GM18861 (cell line): ENCODE measurements around the gene PFN1.

ENCODE experiments used
- ATAC-seq: cut with Tn5 transposase; IDR thresholded peaks from one replicate; pipeline ENCODE4 v1.9.1; 2021; ENCODE audit not compliant: unreplicated experiment

Gene PFN1

GRCh38 chr17:4945944-4946280 is 2.4 kb downstream of the PFN1 start:
- ATAC-seq = no peak

- ATAC-seq = no peak
These were observed 3.0 kb downstream of the PFN1 start for GRCh38 chr17:4945176-4945943.

- ATAC-seq = no peak
These were observed 3.7 kb downstream of the PFN1 start for GRCh38 chr17:4944554-4945175.

GRCh38 chr17:4944163-4944553 is 4.2 kb downstream of the PFN1 start:
- no peak for ATAC-seq

- ATAC-seq = no peak
These were observed 5.4 kb downstream of the PFN1 start for GRCh38 chr17:4942760-4943508.

- ATAC-seq = no peak
These were observed 7.1 kb downstream of the PFN1 start for GRCh38 chr17:4941319-4941610.

- ATAC-seq = no peak
These were observed 7.6 kb downstream of the PFN1 start for GRCh38 chr17:4940555-4941318.

- ATAC-seq = peak; percentile 73
These were observed 8.4 kb downstream of the PFN1 start, which contains the start of the genes RNF167 and SLC25A11 for GRCh38 chr17:4939796-4940554. TSS of gene RNF167 (plus strand) at chr17:4940268. CDS start at chr17:4940910, 642 bp downstream. TSS of gene SLC25A11 (minus strand) at chr17:4940046. CDS start at chr17:4939910, 136 bp downstream.

- no peak for ATAC-seq
These were observed 8.9 kb downstream of the PFN1 start for GRCh38 chr17:4939546-4939795.

- no peak for ATAC-seq
These were observed 9.4 kb downstream of the PFN1 start for GRCh38 chr17:4938688-4939545.

GRCh38 chr17:4938069-4938491 is 10.2 kb downstream of the PFN1 start:
- no peak for ATAC-seq

- no peak for ATAC-seq
These were observed 10.8 kb downstream of the PFN1 start for GRCh38 chr17:4937553-4937952.

GRCh38 chr17:4936436-4936835 is 11.9 kb downstream of the PFN1 start:
- no peak for ATAC-seq

GRCh38 chr17:4935650-4936049 is 12.7 kb downstream of the PFN1 start:
- ATAC-seq = no peak

GRCh38 chr17:4934173-4934979 is 14.0 kb downstream of the PFN1 start:
- ATAC-seq = no peak

- ATAC-seq = no peak
These were observed 14.7 kb downstream of the PFN1 start for GRCh38 chr17:4933646-4934045.

GRCh38 chr17:4932756-4933155 is 15.6 kb downstream of the PFN1 start:
- ATAC-seq = no peak

- no peak for ATAC-seq
These were observed 16.4 kb downstream of the PFN1 start, which contains the start of gene GP1BA for GRCh38 chr17:4931963-4932362. TSS of gene GP1BA (plus strand) at chr17:4932277. CDS start at chr17:4932605, 328 bp downstream.

GRCh38 chr17:4928881-4929280 is 19.4 kb downstream of the PFN1 start:
- ATAC-seq = no peak
